ENCODE measurements around the gene GCH1.
"Not testable (repeated sequence)": the region's sequence is repeated elsewhere in the genome, so short reads cannot be mapped to it uniquely, and the experiment has no call there.

GCH1 gene

DNA sequence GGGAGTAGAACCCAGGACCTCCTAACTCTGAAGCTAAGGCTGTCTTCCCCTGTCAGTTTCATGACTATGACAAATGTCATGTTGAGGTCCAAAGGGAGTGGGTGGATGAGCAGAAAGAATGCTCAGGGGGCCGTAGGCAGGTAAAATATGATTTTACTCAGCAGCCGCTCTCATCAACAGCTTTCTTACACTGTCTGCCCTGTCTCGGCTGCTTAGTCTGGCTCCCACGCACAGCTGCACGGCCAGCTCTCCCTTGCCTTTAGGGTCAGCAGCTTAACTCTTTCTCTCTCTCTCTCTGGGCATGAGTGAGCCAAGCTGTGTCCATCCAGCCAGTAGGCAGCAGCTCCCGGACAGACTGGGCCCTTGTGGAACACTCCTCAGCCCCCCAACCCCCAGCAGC lies 95.2 kb downstream of the GCH1 start:
- no peak for TF ChIP-seq POLR2A (IDR thresholded peaks at IDR 0.05; ENCODE audit: low read depth, low read length)
- no peak for TF ChIP-seq POLR2AphosphoS5 (IDR thresholded peaks at IDR 0.05; ENCODE audit: low read depth, low read length)
- no peak for TF ChIP-seq POU2F2 (IDR thresholded peaks at IDR 0.05; ENCODE audit: low read depth, low read length)
- TF ChIP-seq TAF1 (IDR thresholded peaks at IDR 0.05; ENCODE audit: low read depth, low read length) = no peak
- TF ChIP-seq SPI1 (IDR thresholded peaks at IDR 0.05; ENCODE audit: low read depth, low read length) = no peak
- TF ChIP-seq PAX5 (IDR thresholded peaks at IDR 0.05; ENCODE audit: insufficient read depth, low read length, severe bottlenecking) = no peak
- FAIRE-seq (peak; percentile 9), DNase-seq (ENCODE audit: insufficient read length, low spot score) (no peak)

DNA sequence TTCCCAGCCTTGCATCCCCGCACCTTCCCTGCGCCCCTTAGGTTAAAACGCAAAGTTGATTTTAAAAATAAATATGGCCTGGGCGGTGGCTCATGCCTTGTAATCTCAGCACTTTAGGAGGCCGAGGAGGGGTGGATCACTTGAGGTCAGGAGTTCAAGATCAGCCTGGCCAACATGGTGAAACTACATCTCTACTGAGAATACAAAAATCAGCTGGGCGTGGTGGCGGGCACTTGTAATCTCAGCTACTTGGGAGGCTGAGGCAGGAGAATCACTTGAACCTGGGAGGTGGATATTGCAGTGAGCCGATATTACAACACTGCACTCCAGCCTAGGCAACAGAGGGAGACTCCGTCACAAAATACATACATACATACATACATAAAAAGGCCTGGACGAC lies 96.0 kb downstream of the GCH1 start:
- TF ChIP-seq POLR2AphosphoS5 (IDR thresholded peaks at IDR 0.05; ENCODE audit: low read depth, low read length) (no peak), TAF1 (IDR thresholded peaks at IDR 0.05; ENCODE audit: low read depth, low read length) (no peak), PAX5 (IDR thresholded peaks at IDR 0.05; ENCODE audit: insufficient read depth, low read length, severe bottlenecking) (no peak), POLR2A (IDR thresholded peaks at IDR 0.05; ENCODE audit: low read depth, low read length) (no peak), POU2F2 (IDR thresholded peaks at IDR 0.05; ENCODE audit: low read depth, low read length) (no peak), SPI1 (IDR thresholded peaks at IDR 0.05; ENCODE audit: low read depth, low read length) (no peak)
- no peak for FAIRE-seq
- no peak for DNase-seq (ENCODE audit: insufficient read length, low spot score)

DNA sequence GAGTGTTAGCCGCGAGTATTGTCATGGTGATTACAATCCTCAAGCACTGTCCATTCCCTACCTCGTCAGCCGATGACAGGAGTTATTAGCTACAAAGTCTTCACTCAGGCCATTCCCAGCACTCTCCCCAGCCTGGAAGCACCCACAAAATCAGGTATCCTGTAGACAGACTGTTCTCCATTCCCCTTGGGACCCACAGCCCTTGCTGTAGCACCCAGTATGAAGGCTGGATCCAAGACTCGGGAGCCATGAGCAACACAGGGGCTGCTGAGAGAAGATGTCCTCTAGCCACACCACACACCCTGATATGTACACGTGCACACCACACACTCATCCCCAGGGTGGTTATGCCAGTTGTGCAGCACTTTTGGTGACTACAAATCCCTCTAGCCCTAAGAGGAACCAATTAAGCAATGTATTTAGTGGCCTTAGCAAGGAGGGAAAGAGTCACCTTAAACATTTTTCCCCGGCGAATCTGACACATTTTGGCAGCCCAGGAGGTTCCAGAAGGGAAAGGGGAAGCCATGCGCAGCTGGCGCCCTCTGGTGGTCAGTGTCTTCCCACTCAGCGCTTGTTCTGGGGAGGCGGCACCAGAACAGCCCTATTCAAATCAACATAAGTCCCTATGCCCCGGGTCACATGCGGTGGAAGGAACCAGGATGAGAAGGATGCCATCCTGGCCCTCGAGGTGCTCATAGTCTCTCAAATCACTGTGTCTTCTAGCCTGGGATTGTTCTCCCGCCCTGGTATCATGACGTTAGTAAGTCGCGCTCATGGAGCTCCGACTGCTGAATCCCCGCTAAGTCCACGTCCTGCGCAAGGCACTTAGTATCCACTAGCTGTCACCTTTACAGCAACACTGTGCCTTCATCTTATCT lies 96.9 kb downstream of the GCH1 start:
- TF ChIP-seq POLR2A (IDR thresholded peaks at IDR 0.05; ENCODE audit: low read depth, low read length) (no peak), POU2F2 (IDR thresholded peaks at IDR 0.05; ENCODE audit: low read depth, low read length) (peak; percentile 60; the same call in 1 of the 2 replicates), TAF1 (IDR thresholded peaks at IDR 0.05; ENCODE audit: low read depth, low read length) (no peak), POLR2AphosphoS5 (IDR thresholded peaks at IDR 0.05; ENCODE audit: low read depth, low read length) (no peak), PAX5 (IDR thresholded peaks at IDR 0.05; ENCODE audit: insufficient read depth, low read length, severe bottlenecking) (peak; percentile 5), SPI1 (IDR thresholded peaks at IDR 0.05; ENCODE audit: low read depth, low read length) (peak; percentile 61)
- peak; percentile 82 for FAIRE-seq
- DNase-seq (ENCODE audit: insufficient read length, low spot score) = peak; percentile 62

GRCh38 chr14:54805070-54805444 lies 97.6 kb downstream of the GCH1 start:
- no peak for DNase-seq (ENCODE audit: insufficient read length, low spot score)
- TF ChIP-seq TAF1 (IDR thresholded peaks at IDR 0.05; ENCODE audit: low read depth, low read length) (no peak), PAX5 (IDR thresholded peaks at IDR 0.05; ENCODE audit: insufficient read depth, low read length, severe bottlenecking) (no peak), POLR2A (IDR thresholded peaks at IDR 0.05; ENCODE audit: low read depth, low read length) (no peak), POLR2AphosphoS5 (IDR thresholded peaks at IDR 0.05; ENCODE audit: low read depth, low read length) (no peak), SPI1 (IDR thresholded peaks at IDR 0.05; ENCODE audit: low read depth, low read length) (no peak), POU2F2 (IDR thresholded peaks at IDR 0.05; ENCODE audit: low read depth, low read length) (no peak)
- no peak for FAIRE-seq

GRCh38 chr14:54804538-54805041 lies 98.0 kb downstream of the GCH1 start:
- DNase-seq (ENCODE audit: insufficient read length, low spot score) (no peak), FAIRE-seq (no peak)
- no peak for TF ChIP-seq TAF1 (IDR thresholded peaks at IDR 0.05; ENCODE audit: low read depth, low read length)
- TF ChIP-seq POU2F2 (IDR thresholded peaks at IDR 0.05; ENCODE audit: low read depth, low read length) = no peak
- no peak for TF ChIP-seq PAX5 (IDR thresholded peaks at IDR 0.05; ENCODE audit: insufficient read depth, low read length, severe bottlenecking)
- TF ChIP-seq POLR2A (IDR thresholded peaks at IDR 0.05; ENCODE audit: low read depth, low read length) = no peak
- TF ChIP-seq SPI1 (IDR thresholded peaks at IDR 0.05; ENCODE audit: low read depth, low read length) = no peak
- no peak for TF ChIP-seq POLR2AphosphoS5 (IDR thresholded peaks at IDR 0.05; ENCODE audit: low read depth, low read length)

- FAIRE-seq (no peak), DNase-seq (ENCODE audit: insufficient read length, low spot score) (no peak)
- no peak for TF ChIP-seq POU2F2 (IDR thresholded peaks at IDR 0.05; ENCODE audit: low read depth, low read length)
- no peak for TF ChIP-seq SPI1 (IDR thresholded peaks at IDR 0.05; ENCODE audit: low read depth, low read length)
- TF ChIP-seq POLR2A (IDR thresholded peaks at IDR 0.05; ENCODE audit: low read depth, low read length) = no peak
- no peak for TF ChIP-seq POLR2AphosphoS5 (IDR thresholded peaks at IDR 0.05; ENCODE audit: low read depth, low read length)
- TF ChIP-seq TAF1 (IDR thresholded peaks at IDR 0.05; ENCODE audit: low read depth, low read length) = no peak
- TF ChIP-seq PAX5 (IDR thresholded peaks at IDR 0.05; ENCODE audit: insufficient read depth, low read length, severe bottlenecking) = no peak
These were observed 98.6 kb downstream of the GCH1 start for GRCh38 chr14:54803926-54804537.

GRCh38 chr14:54803396-54803795 lies 99.2 kb downstream of the GCH1 start:
- no peak for FAIRE-seq

GRCh38 chr14:54801482-54801881 lies 101.1 kb downstream of the GCH1 start:
- not testable (repeated sequence) for FAIRE-seq; DNase-seq (ENCODE audit: insufficient read length, low spot score)

More at GRCh38 chr14:54803396-54803795, 99.2 kb downstream of the GCH1 start:
- no peak for DNase-seq (ENCODE audit: insufficient read length, low spot score)
- no peak for TF ChIP-seq SPI1 (IDR thresholded peaks at IDR 0.05; ENCODE audit: low read depth, low read length)
- no peak for TF ChIP-seq TAF1 (IDR thresholded peaks at IDR 0.05; ENCODE audit: low read depth, low read length)
- no peak for TF ChIP-seq POLR2A (IDR thresholded peaks at IDR 0.05; ENCODE audit: low read depth, low read length)
- no peak for TF ChIP-seq PAX5 (IDR thresholded peaks at IDR 0.05; ENCODE audit: insufficient read depth, low read length, severe bottlenecking)
- TF ChIP-seq POLR2AphosphoS5 (IDR thresholded peaks at IDR 0.05; ENCODE audit: low read depth, low read length) = no peak
- TF ChIP-seq POU2F2 (IDR thresholded peaks at IDR 0.05; ENCODE audit: low read depth, low read length) = no peak

- DNase-seq (ENCODE audit: insufficient read length, low spot score) = no peak
- TF ChIP-seq POU2F2 (IDR thresholded peaks at IDR 0.05; ENCODE audit: low read depth, low read length) (no peak), POLR2AphosphoS5 (IDR thresholded peaks at IDR 0.05; ENCODE audit: low read depth, low read length) (no peak), SPI1 (IDR thresholded peaks at IDR 0.05; ENCODE audit: low read depth, low read length) (no peak), POLR2A (IDR thresholded peaks at IDR 0.05; ENCODE audit: low read depth, low read length) (no peak), PAX5 (IDR thresholded peaks at IDR 0.05; ENCODE audit: insufficient read depth, low read length, severe bottlenecking) (no peak), TAF1 (IDR thresholded peaks at IDR 0.05; ENCODE audit: low read depth, low read length) (no peak)
- FAIRE-seq = no peak
These were observed 104.0 kb downstream of the GCH1 start for GRCh38 chr14:54798465-54799124.

All from GM12891 (cell line).